GM12801 (cell line): Measurements from ENCODE around the gene GUCD1.

Experiments used
- CTCF ChIP-seq: IDR thresholded peaks from one replicate; pipeline ENCODE4 v1.5.1; 2011; ENCODE audit warnings: control low read depth; ENCODE audit not compliant: insufficient read length; ENCODE audit errors: extremely low read depth

The GUCD1 gene

GRCh38 chr22:24518771-24519485 is 36.0 kb downstream of the GUCD1 start:
- no peak for TF ChIP-seq CTCF

GRCh38 chr22:24518228-24518627 is 36.7 kb downstream of the GUCD1 start:
- TF ChIP-seq CTCF = no peak

DNA sequence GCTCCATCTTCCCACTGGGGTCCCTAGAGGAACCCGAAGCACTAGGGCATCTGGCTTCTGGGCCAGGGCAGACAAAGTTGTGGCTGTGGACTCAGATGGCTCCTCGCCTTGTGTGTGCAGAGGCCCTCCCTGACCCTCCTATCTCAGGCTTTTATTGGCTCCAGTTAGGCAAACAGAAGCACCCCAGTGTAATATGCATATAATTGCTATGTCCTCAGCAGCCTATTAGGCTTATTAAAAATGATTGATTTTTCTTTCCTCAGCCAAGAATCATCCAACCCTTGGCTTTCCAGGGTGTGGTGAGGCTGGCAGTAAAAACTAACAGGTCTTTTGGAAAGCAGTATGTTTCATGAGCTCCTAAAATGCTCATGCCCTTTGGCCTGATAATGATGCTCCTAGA is 37.5 kb downstream of the GUCD1 start:
- no peak for TF ChIP-seq CTCF

DNA sequence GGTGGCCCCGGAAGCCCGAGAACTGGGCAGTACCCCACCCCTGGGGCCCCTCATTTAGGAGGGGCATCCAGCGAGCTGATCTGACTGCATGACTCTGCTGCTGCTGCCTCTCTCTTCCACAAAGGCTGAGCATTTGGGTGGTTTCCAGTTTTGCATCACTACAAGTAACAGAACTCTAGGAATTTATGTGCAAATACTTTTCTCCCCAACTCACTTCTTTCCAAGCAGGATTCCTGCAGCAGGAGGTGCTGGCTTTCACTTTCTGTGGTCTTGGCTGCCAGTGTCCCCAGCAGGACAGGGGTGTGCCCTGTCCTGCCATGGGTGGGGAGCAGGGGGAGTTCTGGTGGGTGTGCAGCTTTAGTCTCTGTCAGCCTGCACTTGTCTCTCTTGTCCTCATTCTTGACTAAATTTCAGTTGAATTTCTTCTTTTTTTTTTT is 38.6 kb downstream of the GUCD1 start:
- no peak for TF ChIP-seq CTCF

DNA sequence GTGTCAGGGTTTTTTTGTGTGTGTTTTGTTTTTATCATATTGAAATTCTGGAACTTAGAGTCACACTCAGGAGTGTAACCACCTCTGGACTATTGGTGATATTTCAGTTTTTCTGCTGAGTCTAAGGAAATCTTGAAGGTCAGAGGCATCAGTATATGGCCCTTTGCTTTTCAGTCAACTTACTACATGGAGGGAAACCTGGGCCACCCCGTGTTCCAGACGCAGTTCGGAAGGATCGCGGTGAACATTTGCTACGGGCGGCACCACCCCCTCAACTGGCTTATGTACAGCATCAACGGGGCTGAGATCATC is 40.0 kb downstream of the GUCD1 start:
- TF ChIP-seq CTCF = no peak

GRCh38 chr22:24514241-24515026 is 40.5 kb downstream of the GUCD1 start:
- no peak for TF ChIP-seq CTCF

GRCh38 chr22:24513378-24514240 is 41.3 kb downstream of the GUCD1 start:
- no peak for TF ChIP-seq CTCF
